Measurements from ENCODE around the gene TSPAN4.
A peak's percentile ranks its signal among the peaks of the same experiment; 100 is the strongest.

The TSPAN4 gene

GRCh38 chr11:848380-848931 is 5.8 kb downstream of the TSPAN4 start:
- DNase-seq (ENCODE audit: extremely low read depth in 1 of 2, low read depth in 1 of 2), result peak in 1 of 2 donors; percentile 53

DNA sequence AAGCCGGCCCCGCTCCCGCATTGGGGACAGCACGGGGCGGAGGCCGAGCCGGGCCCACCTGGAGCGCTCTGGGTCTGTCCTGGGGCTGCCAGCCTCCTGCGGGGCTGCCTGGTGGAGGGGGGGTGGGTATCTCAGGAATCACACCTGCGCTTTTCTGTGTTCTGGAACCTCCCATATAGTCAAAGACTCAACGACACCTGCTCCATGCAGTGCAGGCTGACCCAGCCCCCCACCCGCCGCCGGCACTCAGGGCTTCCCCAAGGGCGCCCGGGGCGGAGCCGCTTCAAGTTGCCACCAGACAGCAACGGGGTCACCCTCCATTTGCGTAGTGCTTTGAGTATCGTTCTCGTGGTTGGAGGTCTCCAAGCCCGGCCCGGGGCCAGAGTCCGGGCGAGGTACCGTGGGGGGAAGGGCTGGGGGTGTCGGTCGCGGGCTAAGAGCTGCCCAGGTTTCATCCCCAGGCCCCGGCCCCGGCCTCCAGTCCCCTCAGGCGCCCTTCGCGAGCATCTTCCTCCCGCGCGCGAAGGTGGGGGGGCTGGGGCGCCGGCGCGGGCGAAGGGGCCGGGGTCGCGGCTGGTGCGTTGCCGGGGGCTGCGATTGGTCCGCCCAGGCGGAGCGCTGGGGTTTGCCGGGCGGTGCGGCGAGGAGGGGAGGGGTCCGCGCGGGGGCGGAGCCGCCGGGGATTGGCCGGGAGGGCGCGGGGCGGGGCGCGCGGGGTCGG is 6.6 kb downstream of the TSPAN4 start:
- no peak for DNase-seq (ENCODE audit: extremely low read depth in 1 of 2, low read depth in 1 of 2)

GRCh38 chr11:849951-850774 is 7.5 kb downstream of the TSPAN4 start:
- no peak for DNase-seq (ENCODE audit: extremely low read depth in 1 of 2, low read depth in 1 of 2)

GRCh38 chr11:850775-851763 is 8.4 kb downstream of the TSPAN4 start:
- no peak for DNase-seq (ENCODE audit: extremely low read depth in 1 of 2, low read depth in 1 of 2)

- no peak for DNase-seq (ENCODE audit: extremely low read depth in 1 of 2, low read depth in 1 of 2)
These were observed 10.1 kb downstream of the TSPAN4 start for GRCh38 chr11:852762-853161.

GRCh38 chr11:853682-854448 is 11.2 kb downstream of the TSPAN4 start:
- no peak for DNase-seq (ENCODE audit: extremely low read depth in 1 of 2, low read depth in 1 of 2)

DNA sequence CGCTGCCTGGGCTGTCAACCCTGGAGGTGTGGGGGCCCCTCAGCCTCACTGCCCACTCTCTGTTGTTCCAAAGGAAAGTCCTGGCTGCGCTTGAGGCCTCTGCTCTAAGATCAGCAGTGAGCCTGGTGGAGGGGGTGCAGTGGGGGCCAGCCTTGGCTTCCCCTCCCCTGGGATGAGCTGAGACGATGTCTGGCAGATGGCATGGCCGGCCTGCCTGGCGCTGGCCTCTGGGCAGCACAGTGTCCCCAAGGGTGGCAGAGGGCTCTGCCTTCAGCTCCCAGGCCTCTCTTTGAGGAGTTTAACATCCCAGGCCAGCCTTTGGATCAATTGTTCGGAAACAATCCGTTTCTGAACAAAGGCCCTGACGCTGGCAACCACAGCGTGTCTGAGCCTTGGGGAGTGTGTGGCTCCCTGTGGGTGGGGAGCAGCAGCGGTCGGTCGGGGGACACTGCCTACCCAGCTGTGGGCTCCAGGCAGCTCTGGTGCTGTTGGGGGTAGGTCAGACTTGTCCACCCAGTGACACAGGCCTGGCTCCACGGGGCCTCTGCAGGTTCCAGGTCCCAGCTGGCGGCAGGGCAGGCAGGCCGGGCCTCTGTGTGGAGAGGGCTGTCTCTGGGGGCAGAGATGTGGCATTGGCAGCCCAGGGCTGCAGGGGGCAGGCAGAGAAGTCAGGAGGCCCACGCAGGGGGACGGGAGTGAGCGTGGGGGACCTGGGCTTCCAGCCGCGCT is 12.1 kb downstream of the TSPAN4 start:
- no peak for DNase-seq (ENCODE audit: extremely low read depth in 1 of 2, low read depth in 1 of 2)

DNA sequence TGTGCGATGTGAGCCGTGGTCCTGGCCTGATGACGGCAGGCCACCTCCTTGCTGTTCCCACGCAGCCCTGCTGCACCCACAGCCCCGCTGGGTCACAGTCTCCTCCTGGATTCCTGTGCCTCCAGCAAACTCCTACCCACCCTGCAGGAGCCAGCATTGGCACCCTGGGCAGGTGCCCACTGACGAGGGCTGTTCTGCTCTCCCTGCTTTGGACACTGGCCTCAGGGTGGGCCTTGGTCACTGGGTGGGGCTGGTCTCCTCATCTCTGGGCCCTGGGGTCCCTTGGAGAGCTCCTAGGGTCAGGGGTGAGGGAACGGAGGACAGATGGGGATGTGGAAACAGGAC is 12.7 kb downstream of the TSPAN4 start:
- DNase-seq (ENCODE audit: extremely low read depth in 1 of 2, low read depth in 1 of 2), result no peak

GRCh38 chr11:855796-856195 is 13.1 kb downstream of the TSPAN4 start:
- DNase-seq (ENCODE audit: extremely low read depth in 1 of 2, low read depth in 1 of 2), result no peak

- no peak for DNase-seq (ENCODE audit: extremely low read depth in 1 of 2, low read depth in 1 of 2)
These were observed 13.7 kb downstream of the TSPAN4 start for GRCh38 chr11:856397-856796.

DNA sequence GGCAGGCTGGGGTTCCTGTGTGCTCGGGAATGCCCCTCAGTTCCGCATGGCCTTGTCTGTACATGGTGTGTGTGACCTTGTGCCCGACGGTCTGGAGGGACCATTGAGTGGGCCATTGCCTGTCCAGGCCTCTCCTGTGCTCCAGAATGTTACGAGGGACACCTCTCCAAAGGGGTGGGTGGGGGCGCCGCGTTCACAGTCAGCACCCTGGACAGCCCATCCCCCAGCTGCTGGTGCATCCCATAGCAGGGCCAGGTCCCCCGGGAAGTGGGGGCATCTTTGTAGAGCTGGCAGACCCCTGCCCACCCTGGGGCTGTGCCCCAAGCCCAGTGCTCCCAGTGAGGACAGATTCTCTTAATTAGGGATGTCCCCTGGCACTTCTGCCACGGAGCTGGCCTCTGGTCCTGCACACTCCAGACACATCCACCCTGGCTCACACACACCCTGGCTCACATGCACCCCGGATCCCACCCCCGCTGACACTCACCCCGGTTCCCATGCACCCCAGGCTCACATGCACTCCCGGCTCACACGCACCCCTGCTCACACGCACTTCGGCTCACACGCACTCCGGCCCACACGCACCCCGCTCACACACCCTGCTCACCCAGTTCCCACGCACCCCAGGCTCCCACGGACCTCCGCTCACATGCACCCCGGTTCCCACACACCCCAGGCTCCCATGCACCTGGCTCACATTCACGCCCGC is 15.6 kb downstream of the TSPAN4 start:
- DNase-seq (ENCODE audit: extremely low read depth in 1 of 2, low read depth in 1 of 2), result no peak

GRCh38 chr11:858762-859339 is 16.2 kb downstream of the TSPAN4 start:
- no peak for DNase-seq (ENCODE audit: extremely low read depth in 1 of 2, low read depth in 1 of 2)

GRCh38 chr11:859394-860131 is 16.9 kb downstream of the TSPAN4 start:
- no peak for DNase-seq (ENCODE audit: extremely low read depth in 1 of 2, low read depth in 1 of 2)

DNA sequence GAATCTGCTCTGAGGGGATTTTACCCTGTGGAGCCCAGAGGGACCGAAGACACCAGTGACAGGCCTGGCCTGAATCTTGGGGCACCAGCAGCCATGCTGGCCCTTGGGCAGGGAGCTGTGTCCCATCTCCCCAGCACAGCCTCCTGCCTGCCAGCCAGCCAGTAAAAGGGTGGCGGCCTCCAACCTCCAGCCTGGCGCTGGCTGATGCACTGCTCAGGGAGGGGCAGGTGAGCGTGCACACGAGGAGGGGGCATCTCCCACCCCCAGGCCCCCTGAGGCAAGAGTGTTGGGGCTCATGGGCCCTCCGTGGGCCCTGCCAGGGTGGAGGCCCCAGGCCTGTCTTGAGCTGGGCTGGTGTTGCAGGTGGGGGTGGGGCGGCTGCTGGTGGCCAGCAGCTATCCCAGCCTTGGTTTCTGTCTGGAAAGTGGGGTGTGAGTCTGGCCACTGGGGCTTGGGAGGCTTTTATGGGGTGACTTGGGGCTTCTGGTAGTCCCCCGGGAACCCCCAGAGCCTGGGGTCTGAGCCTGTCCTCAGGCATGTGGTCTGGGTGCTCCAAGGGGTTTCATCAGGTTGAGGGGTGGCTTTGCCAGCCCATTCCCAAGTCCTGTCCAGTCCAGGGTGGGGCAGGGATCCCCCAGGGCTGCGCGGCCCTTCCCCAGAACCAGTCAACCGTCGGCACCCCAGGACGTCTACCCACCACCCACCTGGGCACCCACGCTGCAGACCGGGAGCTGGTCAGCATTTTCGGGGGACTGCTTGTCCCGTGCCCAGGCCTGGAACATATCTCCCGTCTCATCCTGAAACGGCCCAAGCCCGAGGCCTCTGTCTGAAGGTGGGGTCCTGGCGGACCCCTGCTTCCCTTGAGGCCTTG is 17.8 kb downstream of the TSPAN4 start:
- DNase-seq (ENCODE audit: extremely low read depth in 1 of 2, low read depth in 1 of 2), result no peak

- DNase-seq (ENCODE audit: extremely low read depth in 1 of 2, low read depth in 1 of 2), result no peak
These were observed 18.4 kb downstream of the TSPAN4 start for GRCh38 chr11:861105-861479.

GRCh38 chr11:862081-862661 is 19.5 kb downstream of the TSPAN4 start:
- DNase-seq (ENCODE audit: extremely low read depth in 1 of 2, low read depth in 1 of 2), result no peak

DNA sequence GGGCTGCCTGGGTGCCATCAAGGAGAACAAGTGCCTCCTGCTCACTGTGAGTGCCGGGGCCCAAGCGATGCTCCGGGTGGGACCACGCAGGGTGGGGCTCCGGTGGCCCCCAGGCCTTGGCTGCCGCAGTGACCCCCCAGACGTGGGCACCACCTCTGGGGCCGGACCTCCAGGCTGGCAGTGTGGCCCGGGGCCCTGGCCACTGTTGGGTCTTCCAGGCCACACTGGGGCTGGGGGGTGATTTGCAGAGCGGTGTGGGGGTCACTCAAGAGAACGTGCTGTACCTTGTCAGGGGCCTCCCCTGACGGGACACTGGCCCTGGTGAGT is 20.0 kb downstream of the TSPAN4 start:
- no peak for DNase-seq (ENCODE audit: extremely low read depth in 1 of 2, low read depth in 1 of 2)

Measured in activated CD8-positive, alpha-beta memory T cell treated with anti-CD3 and anti-CD28 coated beads for 1 hour (primary cell).